HEK293 (cell line): ENCODE measurements around the gene ABCE1.
A peak's percentile ranks its signal among the peaks of the same experiment; 100 is the strongest.

Source experiments
- CTCF ChIA-PET: fragments of 350-600 bp; formaldehyde crosslinking; extraction: SDS; loops from one replicate; lab custom pipeline; 2021; ENCODE audit warnings: antibody characterized with exemption; lab: Yijun Ruan, JAX
- POLR2A ChIA-PET: fragments of 300-600 bp; formaldehyde crosslinking; extraction: SDS; loops from one replicate; lab custom pipeline; 2020; ENCODE audit warnings: antibody characterized with exemption, inconsistent platforms; lab: Yijun Ruan, JAX
- H3K27ac ChIP-seq: fragments of 200-500 bp; sonication (Bioruptor generic); 2 replicates; pipeline ENCODE4 v1.5.1; 2014; ENCODE audit warnings: low read depth, low read length, control low read depth, inconsistent platforms; ENCODE audit errors: extremely low read depth
- H3K36me3 ChIP-seq, 2 experiments: fragments of 200-500 bp in 1 of 2; sonication (Bioruptor generic) in 1 of 2; 1 replicate in 1 of 2; 2 replicates in 1 of 2; pipeline ENCODE4 v1.5.1; 2014 to 2017; ENCODE audit warnings: inconsistent platforms in 2 of 2, low read length in 2 of 2; ENCODE audit not compliant: control insufficient read depth in 2 of 2, insufficient read depth in 1 of 2
- H3K4me1 ChIP-seq: fragments of 200-500 bp; sonication (Bioruptor generic); 2 replicates; pipeline ENCODE4 v1.5.1; 2014; ENCODE audit warnings: mild to moderate bottlenecking, low read length, inconsistent platforms; ENCODE audit not compliant: control insufficient read depth, insufficient read depth
- H3K4me3 ChIP-seq: 2 replicates; pipeline ENCODE4 v1.5.1; 2011; ENCODE audit warnings: low read depth, mild to moderate bottlenecking, control low read depth, low read length, moderate library complexity
- H3K9me3 ChIP-seq: fragments of 200-500 bp; sonication (Bioruptor generic); 2 replicates; pipeline ENCODE4 v1.5.1; 2014; ENCODE audit warnings: low read depth, low read length, inconsistent platforms; ENCODE audit not compliant: control insufficient read depth, insufficient read depth
- EGR2 ChIP-seq: fragments of 450-650 bp; formaldehyde crosslinking; IDR thresholded peaks from 2 replicates; pipeline ENCODE4 v1.5.1; 2016; ENCODE audit warnings: low read depth, missing biosample characterization, missing genetic modification characterization
- GFI1B ChIP-seq: fragments of 450-650 bp; formaldehyde crosslinking; IDR thresholded peaks from 2 replicates; pipeline ENCODE4 v1.5.1; 2016; ENCODE audit warnings: missing biosample characterization, missing genetic modification characterization
- HOXD13 ChIP-seq: sonication (generic); formaldehyde crosslinking; IDR thresholded peaks from 2 replicates; pipeline ENCODE4 v1.8.0; 2022; ENCODE audit warnings: missing genetic modification reagents, borderline replicate concordance
- REPIN1 ChIP-seq: fragments of 450-650 bp; formaldehyde crosslinking; IDR thresholded peaks from 2 replicates; pipeline ENCODE4 v1.5.1; 2017; ENCODE audit warnings: missing biosample characterization, missing genetic modification characterization, low read depth
- SALL2 ChIP-seq: fragments of 450-650 bp; formaldehyde crosslinking; IDR thresholded peaks from 2 replicates; pipeline ENCODE4 v1.5.0; 2017; ENCODE audit warnings: missing biosample characterization, mild to moderate bottlenecking, missing genetic modification characterization, borderline replicate concordance
- SP7 ChIP-seq: fragments of 450-650 bp; formaldehyde crosslinking; IDR thresholded peaks from 2 replicates; pipeline ENCODE4 v1.5.1; 2016; ENCODE audit warnings: missing biosample characterization, missing genetic modification characterization
- TRIM28 ChIP-seq: IDR thresholded peaks from 2 replicates; pipeline ENCODE4 v1.6.1; 2011; ENCODE audit warnings: low read length, control low read depth, borderline replicate concordance
- TSHZ1 ChIP-seq: fragments of 450-650 bp; formaldehyde crosslinking; IDR thresholded peaks from 2 replicates; pipeline ENCODE4 v1.5.1; 2016; ENCODE audit warnings: missing biosample characterization, missing genetic modification characterization, borderline replicate concordance
- ZNF2 ChIP-seq: fragments of 450-650 bp; formaldehyde crosslinking; IDR thresholded peaks from 2 replicates; pipeline ENCODE4 v1.5.1; 2016; ENCODE audit warnings: missing biosample characterization, missing genetic modification characterization
- ZNF302 ChIP-seq: fragments of 450-650 bp; formaldehyde crosslinking; IDR thresholded peaks from 2 replicates; pipeline ENCODE4 v1.5.1; 2016; ENCODE audit warnings: missing biosample characterization, missing genetic modification characterization, low read depth
- ZNF426 ChIP-seq: fragments of 450-650 bp; formaldehyde crosslinking; IDR thresholded peaks from 2 replicates; pipeline ENCODE4 v1.5.1; 2017; ENCODE audit warnings: missing biosample characterization, missing genetic modification characterization, mild to moderate bottlenecking, inconsistent platforms, moderate library complexity
- ZNF555 ChIP-seq: fragments of 450-650 bp; formaldehyde crosslinking; conservative IDR thresholded peaks from 2 replicates; pipeline ENCODE4 v1.5.1; 2017; ENCODE audit warnings: missing biosample characterization, mild to moderate bottlenecking, missing genetic modification characterization, inconsistent platforms
- ZNF580 ChIP-seq: fragments of 450-650 bp; formaldehyde crosslinking; IDR thresholded peaks from 2 replicates; pipeline ENCODE4 v1.5.1; 2016; ENCODE audit warnings: missing biosample characterization, missing genetic modification characterization
- ZNF624 ChIP-seq: fragments of 450-650 bp; formaldehyde crosslinking; IDR thresholded peaks from 2 replicates; pipeline ENCODE4 v1.5.1; 2017; ENCODE audit warnings: missing biosample characterization, missing genetic modification characterization
- ZNF654 ChIP-seq: fragments of 450-650 bp; formaldehyde crosslinking; IDR thresholded peaks from 2 replicates; pipeline ENCODE4 v1.5.1; 2016; ENCODE audit warnings: low read depth, missing biosample characterization, missing genetic modification characterization
- ZSCAN18 ChIP-seq: fragments of 450-650 bp; formaldehyde crosslinking; IDR thresholded peaks from 2 replicates; pipeline ENCODE4 v1.5.1; 2016; ENCODE audit warnings: missing biosample characterization, missing genetic modification characterization
- ZSCAN23 ChIP-seq: fragments of 450-650 bp; formaldehyde crosslinking; IDR thresholded peaks from 2 replicates; pipeline ENCODE4 v1.5.1; 2016; ENCODE audit warnings: missing biosample characterization, missing genetic modification characterization
- TF ChIP-seq, protein P1 (sequence below): fragments of 450-650 bp; formaldehyde crosslinking; IDR thresholded peaks from 2 replicates; pipeline ENCODE4 v1.5.1; 2016; ENCODE audit warnings: missing biosample characterization, missing genetic modification characterization

The ABCE1 gene

GRCh38 chr4:145058256-145058655, 39.9 kb upstream of the ABCE1 start:
- TF ChIP-seq HOXD13 (CRISPR knock-in tag) (no peak), ZNF580 (tag by site-specific recombination) (no peak), ZNF624 (tag by site-specific recombination) (no peak), GFI1B (tag by site-specific recombination) (no peak), SALL2 (no peak), ZNF555 (tag by site-specific recombination) (no peak), SP7 (tag by site-specific recombination) (no peak), ZNF302 (tag by site-specific recombination) (no peak), ZNF426 (tag by site-specific recombination) (no peak), ZSCAN23 (tag by site-specific recombination) (no peak), EGR2 (tag by site-specific recombination) (no peak), REPIN1 (tag by site-specific recombination) (no peak)
- TF ChIP-seq, protein P1, sequence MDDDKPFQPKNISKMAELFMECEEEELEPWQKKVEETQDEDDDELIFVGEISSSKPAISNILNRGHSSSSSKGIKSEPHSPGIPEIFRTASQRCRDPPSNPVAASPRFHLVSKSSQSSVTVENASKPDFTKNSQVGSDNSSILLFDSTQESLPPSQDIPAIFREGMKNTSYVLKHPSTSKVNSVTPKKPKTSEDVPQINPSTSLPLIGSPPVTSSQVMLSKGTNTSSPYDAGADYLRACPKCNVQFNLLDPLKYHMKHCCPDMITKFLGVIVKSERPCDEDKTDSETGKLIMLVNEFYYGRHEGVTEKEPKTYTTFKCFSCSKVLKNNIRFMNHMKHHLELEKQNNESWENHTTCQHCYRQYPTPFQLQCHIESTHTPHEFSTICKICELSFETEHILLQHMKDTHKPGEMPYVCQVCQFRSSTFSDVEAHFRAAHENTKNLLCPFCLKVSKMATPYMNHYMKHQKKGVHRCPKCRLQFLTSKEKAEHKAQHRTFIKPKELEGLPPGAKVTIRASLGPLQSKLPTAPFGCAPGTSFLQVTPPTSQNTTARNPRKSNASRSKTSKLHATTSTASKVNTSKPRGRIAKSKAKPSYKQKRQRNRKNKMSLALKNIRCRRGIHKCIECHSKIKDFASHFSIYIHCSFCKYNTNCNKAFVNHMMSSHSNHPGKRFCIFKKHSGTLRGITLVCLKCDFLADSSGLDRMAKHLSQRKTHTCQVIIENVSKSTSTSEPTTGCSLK (tag by site-specific recombination): no peak
- Histone ChIP-seq H3K9me3 (no peaks in the 10 kb centered on the region), H3K4me3 (no peak overlapping the region), H3K27ac (no peak overlapping the region), H3K4me1 (no peaks in the 10 kb centered on the region), H3K36me3 (peaks cover 0 to 5% of the 10 kb centered on the region in 2 experiments; a peak in 1 of 3 replicates)
- ChIA-PET POLR2A (no interaction called here), CTCF (interaction anchor here (1.4 kb wide), 1 partner anchor 883 kb away, joined by 3 read pairs; no protein-coding TSS in a partner anchor)

- H3K9me3 ChIP-seq: no peaks in the 10 kb centered on the region
- H3K27ac ChIP-seq: no peak overlapping the region
- TF ChIP-seq ZNF2 (tag by site-specific recombination) (peak; percentile 38; the same call in 1 of the 2 replicates), TRIM28 (no peak), ZNF654 (tag by site-specific recombination) (peak; percentile 48), ZSCAN18 (no peak), TSHZ1 (tag by site-specific recombination) (no peak)
- POLR2A ChIA-PET: no interaction called here
- H3K4me3 ChIP-seq: no peak overlapping the region
- peaks cover 0 to 8% of the 10 kb centered on the region in 2 experiments; a peak in 1 of 3 replicates for H3K36me3 ChIP-seq
- H3K4me1 ChIP-seq: peaks cover 9% of the 10 kb centered on the region; the same call in 1 of the 2 replicates
- CTCF ChIA-PET: interaction anchor here (0.6 to 1.5 kb wide), 12 partner anchors 8 to 891 kb away, joined by 3 to 7 read pairs (median 4); no protein-coding TSS in a partner anchor
Measured at GRCh38 chr4:145061318-145061920, 36.7 kb upstream of the ABCE1 start.
